PC-9 (cell line): ENCODE results near the gene SRXN1. TPM values are rescaled to one million over a fixed set of nuclear protein-coding genes. Genes with fewer than 3 reads are reported as not detected.

Experiments used
- BruUV-seq: library from RNA; stranded (reverse); fragments of 400-500 nt; replicated peaks from 2 replicates; lab custom pipeline; 2021; lab: Mats Ljungman, UMichigan
- CTCF ChIA-PET: fragments of 300-600 bp; sonication (Branson Sonifier 250); formaldehyde crosslinking; loops from one replicate; lab custom pipeline; 2022; ENCODE audit warnings: antibody characterized with exemption; lab: Charles Lee
- POLR2A ChIA-PET: fragments of 300-600 bp; sonication (Branson Sonifier 250); formaldehyde crosslinking; loops from one replicate; lab custom pipeline; 2022; ENCODE audit warnings: antibody characterized with exemption; ENCODE audit not compliant: unreplicated experiment; lab: Charles Lee
- DNase-seq, 2 experiments: peaks; one replicate each; pipeline versions ENCODE4 v3.0.0 to v3.0.0-alpha.2; 2015 to 2022; ENCODE audit warnings: mixed read lengths in 1 of 2
- H2AFZ ChIP-seq: fragments of 200-600 bp; sonication (generic); 2 replicates; pipeline ENCODE4 v1.8.1; 2017; ENCODE audit warnings: antibody characterized with exemption
- H3F3A ChIP-seq: fragments of 200-600 bp; sonication (generic); 2 replicates; pipeline ENCODE4 v1.8.1; 2017; ENCODE audit warnings: antibody characterized with exemption, mild to moderate bottlenecking, low read depth; ENCODE audit not compliant: insufficient read depth
- H3K27ac ChIP-seq: fragments of 200-600 bp; sonication (generic); 2 replicates; pipeline ENCODE4 v1.6.1; 2016; ENCODE audit warnings: mixed run types
- H3K27me3 ChIP-seq: fragments of 200-600 bp; sonication (generic); 2 replicates; pipeline ENCODE4 v1.6.1; 2016; ENCODE audit warnings: low read depth, mixed run types; ENCODE audit not compliant: insufficient read depth
- H3K36me3 ChIP-seq: fragments of 200-600 bp; sonication (generic); 2 replicates; pipeline ENCODE4 v1.6.1; 2016; ENCODE audit warnings: low read depth, mixed run types
- H3K4me1 ChIP-seq: fragments of 200-600 bp; sonication (generic); replicated peaks from 2 replicates; pipeline ENCODE4 v1.6.1; 2016; ENCODE audit warnings: mixed run types; ENCODE audit not compliant: insufficient read depth
- H3K4me2 ChIP-seq: fragments of 200-600 bp; sonication (generic); 2 replicates; pipeline ENCODE4 v1.6.1; 2017; ENCODE audit warnings: mixed run types
- H3K4me3 ChIP-seq: fragments of 200-600 bp; sonication (generic); 2 replicates; pipeline ENCODE4 v1.6.1; 2016; ENCODE audit warnings: mixed run types
- H3K79me2 ChIP-seq: fragments of 200-600 bp; sonication (generic); 2 replicates; pipeline ENCODE4 v1.6.1; 2017; ENCODE audit warnings: low read depth, mixed run types
- H3K9me2 ChIP-seq: fragments of 200-600 bp; sonication (generic); 2 replicates; pipeline ENCODE4 v1.8.1; 2017; ENCODE audit warnings: mild to moderate bottlenecking; ENCODE audit not compliant: insufficient read depth
- H3K9me3 ChIP-seq: fragments of 200-600 bp; sonication (generic); 2 replicates; pipeline ENCODE4 v1.8.1; 2016; ENCODE audit warnings: low read depth; ENCODE audit not compliant: insufficient read depth
- H4K20me1 ChIP-seq: fragments of 200-600 bp; sonication (generic); 2 replicates; pipeline ENCODE4 v1.8.1; 2017; ENCODE audit not compliant: insufficient read depth
- EZH2 ChIP-seq: fragments of 200-600 bp; sonication (generic); IDR thresholded peaks from 2 replicates; pipeline ENCODE4 v1.8.0; 2017; ENCODE audit warnings: antibody characterized with exemption, low read depth
- intact Hi-C: fragments of 100-400 bp; cut with micrococcal nuclease; formaldehyde crosslinking; loops from one replicate; pipeline ENCODE4 v1.10.0; 2022; ENCODE audit not compliant: unreplicated experiment
- total RNA-seq: library from RNA; stranded (reverse); gene quantifications from 2 replicates; pipeline ENCODE4 v1.2.3, GENCODE V29; 2021
- TF ChIP-seq, protein P1 (sequence below): fragments of 200-600 bp; sonication (generic); conservative IDR thresholded peaks from 2 replicates; pipeline ENCODE4 v1.6.1; 2017; ENCODE audit warnings: mixed run types, antibody characterized with exemption, mild to moderate bottlenecking, moderate library complexity

Gene SRXN1
- total RNA-seq, 1 experiment from 2014 or later = 204 TPM

DNA sequence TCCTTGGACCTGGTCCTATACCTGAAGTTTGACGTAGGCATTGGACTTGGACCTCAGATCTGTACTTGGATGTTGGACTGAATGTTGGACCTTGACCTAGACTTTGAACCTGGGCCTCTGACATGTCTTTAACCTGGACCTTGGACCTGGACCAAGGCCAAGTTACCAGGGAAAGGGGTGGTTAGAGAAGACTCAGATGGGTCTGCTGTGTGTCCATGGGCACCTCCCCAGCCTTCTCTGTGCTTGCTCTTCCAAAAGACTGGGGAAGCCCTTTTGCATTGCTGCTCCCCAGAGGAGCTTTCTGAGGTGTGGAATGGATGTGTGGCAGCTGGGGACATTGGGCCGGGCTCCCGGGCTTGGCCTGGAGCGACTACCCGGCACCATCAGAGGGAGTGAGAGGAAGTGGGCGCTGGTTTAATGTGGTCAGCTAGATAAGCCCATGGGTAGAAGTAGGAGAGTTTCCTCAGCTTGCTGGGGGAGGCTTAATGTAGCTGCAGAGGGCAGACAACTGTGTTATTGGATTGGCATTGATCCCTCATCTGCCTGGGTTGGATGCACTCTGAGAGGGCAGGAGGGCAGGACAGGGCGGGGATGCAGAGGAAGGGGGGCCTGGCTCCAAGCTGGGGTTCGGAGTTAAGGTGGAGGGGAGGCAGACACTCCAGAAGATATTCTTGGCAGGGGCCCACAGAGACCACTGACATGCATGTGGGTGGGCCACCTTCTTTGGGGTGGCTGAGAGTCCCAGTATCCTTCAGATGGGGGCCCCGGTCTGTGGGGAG lies 18.4 kb upstream of the SRXN1 start:
- no peak for DNase-seq
- H3K36me3 ChIP-seq = no peaks in the 10 kb centered on the region
- ChIA-PET POLR2A (no interaction called here), CTCF (no interaction called here)
- H3K27me3 ChIP-seq = peaks cover 34% of the 10 kb centered on the region
- intact Hi-C loops = loop anchor here (10.0 kb wide), 1 partner anchor 53 kb away; no protein-coding TSS in a partner anchor
- H3K4me1 ChIP-seq = no peaks in the 10 kb centered on the region
- H3K4me2 ChIP-seq = no peak overlapping the region
- no peaks in the 10 kb centered on the region for H3K9me2 ChIP-seq
- no peak overlapping the region for H2AFZ ChIP-seq
- BruUV-seq = no TSS peak
- no peaks in the 10 kb centered on the region for H3F3A ChIP-seq
- no peaks in the 10 kb centered on the region for H3K9me3 ChIP-seq
- H4K20me1 ChIP-seq = 0 out of 2 replicates have a peak, but pooled peaks cover 2% of the 10 kb centered on the region
- TF ChIP-seq EZH2 = no peak
- TF ChIP-seq, protein P1, sequence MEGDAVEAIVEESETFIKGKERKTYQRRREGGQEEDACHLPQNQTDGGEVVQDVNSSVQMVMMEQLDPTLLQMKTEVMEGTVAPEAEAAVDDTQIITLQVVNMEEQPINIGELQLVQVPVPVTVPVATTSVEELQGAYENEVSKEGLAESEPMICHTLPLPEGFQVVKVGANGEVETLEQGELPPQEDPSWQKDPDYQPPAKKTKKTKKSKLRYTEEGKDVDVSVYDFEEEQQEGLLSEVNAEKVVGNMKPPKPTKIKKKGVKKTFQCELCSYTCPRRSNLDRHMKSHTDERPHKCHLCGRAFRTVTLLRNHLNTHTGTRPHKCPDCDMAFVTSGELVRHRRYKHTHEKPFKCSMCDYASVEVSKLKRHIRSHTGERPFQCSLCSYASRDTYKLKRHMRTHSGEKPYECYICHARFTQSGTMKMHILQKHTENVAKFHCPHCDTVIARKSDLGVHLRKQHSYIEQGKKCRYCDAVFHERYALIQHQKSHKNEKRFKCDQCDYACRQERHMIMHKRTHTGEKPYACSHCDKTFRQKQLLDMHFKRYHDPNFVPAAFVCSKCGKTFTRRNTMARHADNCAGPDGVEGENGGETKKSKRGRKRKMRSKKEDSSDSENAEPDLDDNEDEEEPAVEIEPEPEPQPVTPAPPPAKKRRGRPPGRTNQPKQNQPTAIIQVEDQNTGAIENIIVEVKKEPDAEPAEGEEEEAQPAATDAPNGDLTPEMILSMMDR = no peak
- H3K4me3 ChIP-seq = no peak overlapping the region
- no peak overlapping the region for H3K27ac ChIP-seq
- no peaks in the 10 kb centered on the region for H3K79me2 ChIP-seq

DNA sequence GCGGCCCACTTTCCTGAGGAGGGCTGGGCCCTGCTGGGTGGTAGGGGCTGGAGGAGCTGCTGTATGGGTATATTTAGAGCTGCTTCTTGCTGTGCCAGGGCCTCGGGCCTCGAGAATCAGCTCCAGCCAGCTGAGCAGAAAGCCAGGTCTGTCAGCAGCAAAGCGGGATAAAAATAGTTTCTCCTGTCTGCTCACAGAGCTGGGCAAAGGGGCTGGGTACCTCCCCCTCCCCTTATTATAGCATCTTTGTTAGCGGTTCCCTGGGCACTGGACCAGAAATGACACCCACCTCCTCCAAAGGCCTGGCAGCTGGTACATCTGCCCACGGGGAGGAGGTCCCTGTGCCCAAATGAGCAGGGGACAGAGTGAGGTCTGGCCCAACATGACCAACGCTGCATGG lies 16.6 kb upstream of the SRXN1 start:
- no peak overlapping the region for H2AFZ ChIP-seq
- H3K36me3 ChIP-seq = no peaks in the 10 kb centered on the region
- peaks cover 17% of the 10 kb centered on the region for H3K27me3 ChIP-seq
- no peaks in the 10 kb centered on the region for H3K79me2 ChIP-seq
- no peaks in the 10 kb centered on the region for H3K9me2 ChIP-seq
- no peak overlapping the region for H3K27ac ChIP-seq
- POLR2A ChIA-PET = no interaction called here
- no peaks in the 10 kb centered on the region for H3K9me3 ChIP-seq
- H3F3A ChIP-seq = no peaks in the 10 kb centered on the region
- no TSS peak for BruUV-seq
- H4K20me1 ChIP-seq = 0 out of 2 replicates have a peak, but pooled peaks cover 2% of the 10 kb centered on the region
- intact Hi-C loops = loop anchor here (5.0 kb wide), 1 partner anchor 107 kb away; no protein-coding TSS in a partner anchor
- DNase-seq = peak in 1 of 2 experiments; percentile 25
- CTCF ChIA-PET = interaction anchor here (0.6 kb wide), 1 partner anchor 268 kb away, joined by 4 read pairs; no protein-coding TSS in a partner anchor
- TF ChIP-seq, protein P1 = no peak
- TF ChIP-seq EZH2 = no peak
- H3K4me1 ChIP-seq = no peaks in the 10 kb centered on the region
- no peak overlapping the region for H3K4me2 ChIP-seq
- no peak overlapping the region for H3K4me3 ChIP-seq

DNA sequence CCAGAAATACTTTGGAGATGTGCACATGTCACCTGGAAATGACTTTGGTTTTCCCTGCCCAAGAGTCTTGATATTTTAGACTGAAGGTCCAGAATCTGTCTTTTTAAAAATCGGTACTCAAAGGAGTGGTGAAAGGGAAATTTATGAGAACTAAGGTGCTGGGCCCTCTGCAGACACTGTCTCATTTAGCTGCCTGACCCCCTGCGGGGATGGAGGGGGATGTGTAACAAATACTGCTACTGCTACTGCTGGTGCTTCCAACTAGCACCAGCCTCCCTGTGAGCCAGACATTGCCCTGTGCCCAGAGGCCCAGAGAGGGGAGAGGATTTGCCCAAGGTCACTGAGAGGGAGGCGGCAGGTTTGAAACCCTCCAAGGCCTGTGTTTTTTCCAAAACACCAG lies 15.6 kb upstream of the SRXN1 start:
- Histone ChIP-seq H3K4me2 (no peak overlapping the region), H3K27ac (no peak overlapping the region), H3K27me3 (peaks cover 10% of the 10 kb centered on the region), H3F3A (no peaks in the 10 kb centered on the region), H3K4me3 (no peak overlapping the region), H3K4me1 (no peaks in the 10 kb centered on the region), H3K36me3 (no peaks in the 10 kb centered on the region), H3K79me2 (no peaks in the 10 kb centered on the region), H4K20me1 (0 out of 2 replicates have a peak, but pooled peaks cover 2% of the 10 kb centered on the region), H3K9me3 (no peaks in the 10 kb centered on the region), H2AFZ (no peak overlapping the region), H3K9me2 (no peaks in the 10 kb centered on the region)
- no peak for TF ChIP-seq EZH2
- TF ChIP-seq, protein P1 = no peak
- peak in 1 of 2 experiments; percentile 17 for DNase-seq
- ChIA-PET CTCF (no interaction called here), POLR2A (interaction anchor here (0.6 kb wide), 1 partner anchor 30 kb away, joined by 6 read pairs; no protein-coding TSS in a partner anchor)
- no TSS peak for BruUV-seq
- intact Hi-C loops = loop anchor here (5.0 kb wide), 1 partner anchor 106 kb away; no protein-coding TSS in a partner anchor
